OCI-LY1 (cell line): ENCODE measurements around the gene SLAMF8.

Source experiments
- EZH2 ChIP-seq: fragments of 200-600 bp; sonication (generic), shearing (Covaris generic); IDR thresholded peaks from 2 replicates; pipeline ENCODE4 v1.8.0; 2017; ENCODE audit warnings: borderline replicate concordance, mixed run types, mild to moderate bottlenecking, antibody characterized with exemption, low read length, moderate library complexity, mixed read lengths
- TF ChIP-seq, protein P1 (sequence below): fragments of 200-600 bp; sonication (generic), shearing (Covaris generic); IDR thresholded peaks from 2 replicates; pipeline ENCODE4 v1.5.1; 2017; ENCODE audit warnings: mild to moderate bottlenecking, antibody characterized with exemption, low read length, moderate library complexity, mixed read lengths

DNA sequence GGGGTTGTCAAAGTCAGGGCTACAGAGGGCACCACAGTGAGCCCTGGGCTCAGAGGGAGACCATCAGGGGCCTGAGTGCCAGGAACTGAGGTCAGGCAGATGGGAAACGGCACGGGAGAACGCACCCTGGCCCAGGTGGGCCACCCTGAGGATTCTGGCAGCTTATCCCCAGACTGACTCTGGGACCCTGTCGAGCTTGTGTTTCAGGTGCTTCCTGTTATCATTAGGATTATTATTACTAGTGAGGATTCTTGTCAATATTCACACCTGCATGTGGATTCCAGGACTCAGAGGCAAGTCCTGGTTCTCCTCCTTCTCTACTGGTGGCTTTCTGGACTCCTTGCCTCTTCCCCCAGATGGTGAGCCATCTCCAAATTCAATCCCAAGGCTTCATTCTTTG, 20.6 kb downstream of the SLAMF8 start:
- TF ChIP-seq EZH2: no peak
- TF ChIP-seq, protein P1, sequence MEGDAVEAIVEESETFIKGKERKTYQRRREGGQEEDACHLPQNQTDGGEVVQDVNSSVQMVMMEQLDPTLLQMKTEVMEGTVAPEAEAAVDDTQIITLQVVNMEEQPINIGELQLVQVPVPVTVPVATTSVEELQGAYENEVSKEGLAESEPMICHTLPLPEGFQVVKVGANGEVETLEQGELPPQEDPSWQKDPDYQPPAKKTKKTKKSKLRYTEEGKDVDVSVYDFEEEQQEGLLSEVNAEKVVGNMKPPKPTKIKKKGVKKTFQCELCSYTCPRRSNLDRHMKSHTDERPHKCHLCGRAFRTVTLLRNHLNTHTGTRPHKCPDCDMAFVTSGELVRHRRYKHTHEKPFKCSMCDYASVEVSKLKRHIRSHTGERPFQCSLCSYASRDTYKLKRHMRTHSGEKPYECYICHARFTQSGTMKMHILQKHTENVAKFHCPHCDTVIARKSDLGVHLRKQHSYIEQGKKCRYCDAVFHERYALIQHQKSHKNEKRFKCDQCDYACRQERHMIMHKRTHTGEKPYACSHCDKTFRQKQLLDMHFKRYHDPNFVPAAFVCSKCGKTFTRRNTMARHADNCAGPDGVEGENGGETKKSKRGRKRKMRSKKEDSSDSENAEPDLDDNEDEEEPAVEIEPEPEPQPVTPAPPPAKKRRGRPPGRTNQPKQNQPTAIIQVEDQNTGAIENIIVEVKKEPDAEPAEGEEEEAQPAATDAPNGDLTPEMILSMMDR: no peak
